Mesendoderm (in vitro differentiated cells): ENCODE results near the gene ABCA6.

ENCODE experiments used
- DNase-seq: peaks from one replicate; pipeline ENCODE4 v3.0.0; 2013
- H2AK5ac ChIP-seq: 2 replicates; pipeline ENCODE4 v1.6.1; 2013; ENCODE audit warnings: low read length, inconsistent platforms
- H2BK120ac ChIP-seq: 2 replicates; pipeline ENCODE4 v1.6.1; 2013; ENCODE audit warnings: low read depth, mild to moderate bottlenecking, low read length, moderate library complexity, mixed read lengths
- H2BK15ac ChIP-seq: replicated peaks from 2 replicates; pipeline ENCODE4 v1.6.1; 2013; ENCODE audit warnings: low read depth, mild to moderate bottlenecking, moderate library complexity
- H2BK5ac ChIP-seq: 2 replicates; pipeline ENCODE4 v1.6.1; 2013; ENCODE audit warnings: low read length, inconsistent platforms
- H3K18ac ChIP-seq: 2 replicates; pipeline ENCODE4 v1.6.1; 2013; ENCODE audit warnings: mild to moderate bottlenecking, low read length, mixed read lengths
- H3K23ac ChIP-seq: one replicate; pipeline ENCODE4 v1.6.1; 2013; ENCODE audit warnings: low read length
- H3K27ac ChIP-seq: 2 replicates; pipeline ENCODE4 v1.5.1; 2013; ENCODE audit warnings: low read depth, mild to moderate bottlenecking, inconsistent platforms, low read length, moderate library complexity
- H3K27me3 ChIP-seq: 2 replicates; pipeline ENCODE4 v1.6.1; 2013; ENCODE audit warnings: low read length, control low read depth, mild to moderate bottlenecking, inconsistent platforms; ENCODE audit not compliant: insufficient read depth, poor library complexity
- H3K36me3 ChIP-seq: 2 replicates; pipeline ENCODE4 v1.6.1; 2013; ENCODE audit warnings: low read length, inconsistent platforms; ENCODE audit not compliant: control insufficient read depth, insufficient read depth
- H3K4ac ChIP-seq: one replicate; pipeline ENCODE4 v1.6.1; 2013; ENCODE audit warnings: low read depth, mild to moderate bottlenecking, low read length, moderate library complexity
- H3K4me1 ChIP-seq: 2 replicates; pipeline ENCODE4 v1.6.1; 2013; ENCODE audit warnings: low read depth, low read length, inconsistent platforms; ENCODE audit not compliant: control insufficient read depth
- H3K4me2 ChIP-seq: 2 replicates; pipeline ENCODE4 v1.6.1; 2013; ENCODE audit warnings: low read length
- H3K4me3 ChIP-seq: 2 replicates; pipeline ENCODE4 v1.5.1; 2013; ENCODE audit warnings: mild to moderate bottlenecking, low read length
- H3K56ac ChIP-seq: one replicate; pipeline ENCODE4 v1.6.1; 2013; ENCODE audit warnings: low read length
- H3K79me1 ChIP-seq: 2 replicates; pipeline ENCODE4 v1.6.1; 2013; ENCODE audit warnings: low read length, inconsistent platforms
- H3K79me2 ChIP-seq: 2 replicates; pipeline ENCODE4 v1.6.1; 2013; ENCODE audit warnings: mild to moderate bottlenecking, low read length; ENCODE audit not compliant: control insufficient read depth, insufficient read depth
- H3K9ac ChIP-seq: 2 replicates; pipeline ENCODE4 v1.6.1; 2013; ENCODE audit warnings: low read length, inconsistent platforms
- H4K5ac ChIP-seq: one replicate; pipeline ENCODE4 v1.6.1; 2013; ENCODE audit warnings: low read length
- H4K8ac ChIP-seq: one replicate; pipeline ENCODE4 v1.6.1; 2013; ENCODE audit warnings: low read depth, mild to moderate bottlenecking, control low read depth, low read length, moderate library complexity
- WGBS: extraction: QIAGEN DNeasy Blood & Tissue Kit; methylation state at CpG from one replicate; pipeline ENCODE4 v1.1.7; 2013; ENCODE audit warnings: low lambda C conversion rate, missing lambda C conversion rate; ENCODE audit not compliant: insufficient coverage; ENCODE audit errors: extremely low coverage; 5-methylcytosine and 5-hydroxymethylcytosine counted together

Gene ABCA6

GRCh38 chr17:69166957-69167356 is 25.3 kb upstream of the ABCA6 start:
- Histone ChIP-seq H3K23ac (no peak overlapping the region), H3K18ac (no peak overlapping the region), H3K4me1 (no peaks in the 10 kb centered on the region), H4K8ac (no peak overlapping the region), H4K5ac (no peak overlapping the region), H2BK120ac (no peak overlapping the region), H3K79me2 (no peaks in the 10 kb centered on the region), H3K36me3 (no peaks in the 10 kb centered on the region), H3K79me1 (no peaks in the 10 kb centered on the region), H3K4ac (no peak overlapping the region), H3K4me2 (no peak overlapping the region), H3K56ac (no peak overlapping the region), H2BK15ac (no peak overlapping the region), H3K27ac (no peak overlapping the region), H2AK5ac (no peak overlapping the region), H3K27me3 (no peaks in the 10 kb centered on the region), H2BK5ac (no peak overlapping the region), H3K4me3 (no peak overlapping the region), H3K9ac (no peak overlapping the region)
- no CpG with 5 or more reads among the region's 2 CpGs for WGBS
- DNase-seq, result no peak

- Histone ChIP-seq H3K4me3 (no peak overlapping the region), H3K4me2 (no peak overlapping the region), H3K56ac (no peak overlapping the region)
These were observed 22.5 kb upstream of the ABCA6 start for GRCh38 chr17:69164206-69164605.

GRCh38 chr17:69159418-69159817 is 17.7 kb upstream of the ABCA6 start:
- no peak overlapping the region for H2AK5ac ChIP-seq
- no peak overlapping the region for H3K9ac ChIP-seq

More at GRCh38 chr17:69164206-69164605, 22.5 kb upstream of the ABCA6 start:
- Histone ChIP-seq H3K18ac (no peak overlapping the region), H4K5ac (no peak overlapping the region), H2BK120ac (no peak overlapping the region), H3K23ac (no peak overlapping the region), H3K79me1 (no peaks in the 10 kb centered on the region), H3K36me3 (no peaks in the 10 kb centered on the region), H2BK5ac (no peak overlapping the region), H2BK15ac (no peak overlapping the region), H3K4me1 (no peaks in the 10 kb centered on the region), H3K4ac (no peak overlapping the region), H2AK5ac (no peak overlapping the region), H3K79me2 (no peaks in the 10 kb centered on the region), H3K27me3 (no peaks in the 10 kb centered on the region), H3K9ac (no peak overlapping the region), H4K8ac (no peak overlapping the region), H3K27ac (no peak overlapping the region)
- no peak for DNase-seq

GRCh38 chr17:69154267-69154666 is 12.6 kb upstream of the ABCA6 start:
- Histone ChIP-seq H3K79me1 (no peaks in the 10 kb centered on the region), H3K4me3 (no peak overlapping the region)

More at GRCh38 chr17:69159418-69159817, 17.7 kb upstream of the ABCA6 start:
- Histone ChIP-seq H3K4ac (no peak overlapping the region), H2BK5ac (no peak overlapping the region), H3K79me2 (no peaks in the 10 kb centered on the region), H3K36me3 (no peaks in the 10 kb centered on the region), H3K27me3 (no peaks in the 10 kb centered on the region), H2BK120ac (no peak overlapping the region), H3K23ac (no peak overlapping the region), H3K79me1 (no peaks in the 10 kb centered on the region), H3K18ac (no peak overlapping the region), H3K4me1 (no peaks in the 10 kb centered on the region), H3K4me3 (no peak overlapping the region), H4K5ac (no peak overlapping the region), H2BK15ac (no peak overlapping the region), H4K8ac (no peak overlapping the region), H3K27ac (no peak overlapping the region), H3K56ac (no peak overlapping the region), H3K4me2 (no peak overlapping the region)
- no peak for DNase-seq

GRCh38 chr17:69150333-69150732 is 8.6 kb upstream of the ABCA6 start:
- no peak overlapping the region for H3K9ac ChIP-seq
- no peak overlapping the region for H2BK15ac ChIP-seq
- no peak overlapping the region for H4K5ac ChIP-seq
- DNase-seq, result no peak
- H3K18ac ChIP-seq, result no peak overlapping the region
- WGBS, result no CpG with 5 or more reads among the region's 1 CpG
- no peak overlapping the region for H2AK5ac ChIP-seq
- H3K4me1 ChIP-seq, result no peaks in the 10 kb centered on the region
- no peak overlapping the region for H2BK5ac ChIP-seq
- H3K27me3 ChIP-seq, result no peaks in the 10 kb centered on the region
- no peak overlapping the region for H3K4me3 ChIP-seq
- no peak overlapping the region for H3K4ac ChIP-seq
- no peak overlapping the region for H3K4me2 ChIP-seq
- no peak overlapping the region for H4K8ac ChIP-seq
- no peaks in the 10 kb centered on the region for H3K36me3 ChIP-seq
- no peak overlapping the region for H2BK120ac ChIP-seq
- H3K23ac ChIP-seq, result no peak overlapping the region
- no peaks in the 10 kb centered on the region for H3K79me1 ChIP-seq
- H3K56ac ChIP-seq, result no peak overlapping the region
- no peaks in the 10 kb centered on the region for H3K79me2 ChIP-seq
- H3K27ac ChIP-seq, result no peak overlapping the region

More at GRCh38 chr17:69154267-69154666, 12.6 kb upstream of the ABCA6 start:
- Histone ChIP-seq H3K4me1 (no peaks in the 10 kb centered on the region), H3K36me3 (no peaks in the 10 kb centered on the region), H3K79me2 (no peaks in the 10 kb centered on the region), H3K4ac (no peak overlapping the region), H3K56ac (no peak overlapping the region), H3K18ac (no peak overlapping the region), H3K23ac (no peak overlapping the region), H2AK5ac (no peak overlapping the region), H3K27ac (no peak overlapping the region), H2BK15ac (no peak overlapping the region), H3K27me3 (no peaks in the 10 kb centered on the region), H3K9ac (no peak overlapping the region), H2BK120ac (no peak overlapping the region), H4K8ac (no peak overlapping the region), H4K5ac (no peak overlapping the region), H3K4me2 (no peak overlapping the region), H2BK5ac (no peak overlapping the region)
- no peak for DNase-seq
- no CpG with 5 or more reads among the region's 2 CpGs for WGBS

- Histone ChIP-seq H3K18ac (no peak overlapping the region), H3K4ac (no peak overlapping the region), H3K23ac (no peak overlapping the region), H2BK5ac (no peak overlapping the region), H3K4me3 (no peak overlapping the region), H2BK15ac (no peak overlapping the region), H3K4me2 (no peak overlapping the region), H3K27me3 (no peaks in the 10 kb centered on the region), H2AK5ac (no peak overlapping the region), H3K4me1 (no peaks in the 10 kb centered on the region), H4K5ac (no peak overlapping the region), H3K9ac (no peak overlapping the region), H3K56ac (no peak overlapping the region), H3K79me1 (no peaks in the 10 kb centered on the region), H3K27ac (no peak overlapping the region), H4K8ac (no peak overlapping the region), H2BK120ac (no peak overlapping the region), H3K79me2 (no peaks in the 10 kb centered on the region), H3K36me3 (no peaks in the 10 kb centered on the region)
- no CpG with 5 or more reads among the region's 2 CpGs for WGBS
- DNase-seq, result no peak
These were observed 5.8 kb upstream of the ABCA6 start for GRCh38 chr17:69147460-69147859.
